ENCODE results near the gene TRPC4AP.
"Not testable (repeated sequence)": the region's sequence is repeated elsewhere in the genome, so short reads cannot be mapped to it uniquely, and the experiment has no call there.

TRPC4AP gene

GRCh38 chr20:35092524-35093266 is at the start of gene TRPC4AP:
Gene TRPC4AP (minus strand): TSS chr20:35092807. CDS start chr20:35092781, 26 bp downstream.
- DNase-seq: peak; percentile 56

- DNase-seq: no peak
Measured at GRCh38 chr20:35135867-35136586, 43.4 kb upstream of the TRPC4AP start.

GRCh38 chr20:35134880-35135279 is 42.3 kb upstream of the TRPC4AP start:
- DNase-seq: no peak

GRCh38 chr20:35134472-35134871 is 41.9 kb upstream of the TRPC4AP start:
- no peak for DNase-seq

- DNase-seq: no peak
Measured at GRCh38 chr20:35133735-35134134, 41.1 kb upstream of the TRPC4AP start.

GRCh38 chr20:35133031-35133430 is 40.4 kb upstream of the TRPC4AP start:
- DNase-seq: no peak

- no peak for DNase-seq
Measured at GRCh38 chr20:35131934-35132333, 39.3 kb upstream of the TRPC4AP start.

GRCh38 chr20:35129647-35130069 is 37.1 kb upstream of the TRPC4AP start:
- DNase-seq: no peak

- DNase-seq: no peak
Measured at GRCh38 chr20:35125753-35126152, 33.1 kb upstream of the TRPC4AP start.

GRCh38 chr20:35122756-35123405 is 30.3 kb upstream of the TRPC4AP start:
- DNase-seq: no peak

- no peak for DNase-seq
Measured at GRCh38 chr20:35121186-35121585, 28.6 kb upstream of the TRPC4AP start.

- no peak for DNase-seq
Measured at GRCh38 chr20:35120012-35120701, 27.6 kb upstream of the TRPC4AP start.

GRCh38 chr20:35117629-35118028 is 25.0 kb upstream of the TRPC4AP start:
- DNase-seq: no peak

- no peak for DNase-seq
Measured at GRCh38 chr20:35117196-35117595, 24.6 kb upstream of the TRPC4AP start.

GRCh38 chr20:35116258-35116657 is 23.7 kb upstream of the TRPC4AP start:
- no peak for DNase-seq

- no peak for DNase-seq
Measured at GRCh38 chr20:35115606-35116005, 23.0 kb upstream of the TRPC4AP start.

GRCh38 chr20:35112276-35112675 is 19.7 kb upstream of the TRPC4AP start:
- DNase-seq: not testable (repeated sequence)

GRCh38 chr20:35111141-35111888 is 18.7 kb upstream of the TRPC4AP start:
- DNase-seq: no peak

- DNase-seq: no peak
Measured at GRCh38 chr20:35108921-35109320, 16.3 kb upstream of the TRPC4AP start.

GRCh38 chr20:35106827-35107380 is 14.3 kb upstream of the TRPC4AP start:
- DNase-seq: no peak

GRCh38 chr20:35104685-35105295 is 12.2 kb upstream of the TRPC4AP start:
- no peak for DNase-seq

- no peak for DNase-seq
Measured at GRCh38 chr20:35101620-35102019, 9.0 kb upstream of the TRPC4AP start.
